NCI-H526 treated with DMSO at 0.1 percent for 48 hours (cell line): ENCODE results near the gene ABCC5.

Experiments
- DNase-seq: peaks from one replicate; lab custom pipeline; 2025; lab: John Stamatoyannopoulos, UW

Gene ABCC5

DNA sequence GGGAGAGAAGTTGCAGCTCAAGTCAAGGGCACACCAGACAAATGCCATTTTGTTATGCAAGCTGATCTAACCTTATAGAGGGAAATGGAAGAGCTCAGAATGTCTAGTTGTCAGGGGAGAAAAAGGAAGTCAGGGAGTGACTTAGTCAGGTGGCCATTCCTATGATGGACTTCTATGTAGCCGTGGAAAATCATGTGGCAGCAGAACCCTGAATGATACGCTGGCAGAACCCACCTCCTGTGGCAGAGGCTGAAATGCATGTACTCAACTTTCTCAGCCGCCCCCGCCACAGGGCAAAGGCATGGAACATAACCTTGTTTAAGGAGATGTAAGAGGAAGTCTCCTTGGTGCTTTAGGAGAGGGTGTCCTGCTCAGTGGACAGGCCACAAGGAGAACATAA lies 95.3 kb downstream of the ABCC5 start:
- no peak for DNase-seq

DNA sequence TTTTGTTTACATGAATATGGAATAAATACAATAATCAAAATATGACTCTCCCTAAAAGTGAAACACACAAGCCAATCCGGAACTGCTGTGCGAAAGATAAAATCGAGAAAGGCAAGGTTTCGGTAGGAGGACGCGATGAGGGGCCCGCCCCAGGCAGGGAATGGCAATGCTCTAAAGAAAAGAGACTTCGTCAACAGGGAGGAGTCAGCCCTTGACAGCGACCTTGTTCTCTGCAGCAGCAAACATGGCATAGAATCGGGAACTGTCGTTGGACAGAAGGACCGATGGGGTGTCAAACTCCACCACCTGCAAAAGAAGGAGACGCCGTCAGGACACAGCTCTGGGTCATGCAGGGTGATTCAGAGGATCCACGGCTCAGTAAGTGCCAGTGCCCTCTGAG lies 96.6 kb downstream of the ABCC5 start:
- no peak for DNase-seq

DNA sequence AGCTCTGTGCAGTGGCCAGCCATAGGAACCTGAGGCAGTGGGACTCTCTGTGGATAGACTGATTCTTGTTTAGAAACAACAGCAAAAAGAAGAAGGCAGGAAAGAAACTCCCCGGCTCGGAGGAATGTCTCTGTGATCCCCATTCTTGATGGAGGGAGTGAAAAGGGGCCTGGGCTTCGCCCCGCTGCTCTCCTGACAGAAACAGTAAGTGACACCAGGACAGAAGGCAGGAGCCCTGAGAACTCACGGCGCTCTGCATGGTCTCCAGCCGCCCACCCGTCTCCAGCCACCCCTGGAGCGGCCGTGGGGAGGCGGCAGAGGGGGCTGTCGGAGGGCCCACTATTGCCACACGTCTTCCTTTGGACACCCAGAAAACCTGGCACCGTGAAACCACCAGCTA lies 97.3 kb downstream of the ABCC5 start:
- no peak for DNase-seq

DNA sequence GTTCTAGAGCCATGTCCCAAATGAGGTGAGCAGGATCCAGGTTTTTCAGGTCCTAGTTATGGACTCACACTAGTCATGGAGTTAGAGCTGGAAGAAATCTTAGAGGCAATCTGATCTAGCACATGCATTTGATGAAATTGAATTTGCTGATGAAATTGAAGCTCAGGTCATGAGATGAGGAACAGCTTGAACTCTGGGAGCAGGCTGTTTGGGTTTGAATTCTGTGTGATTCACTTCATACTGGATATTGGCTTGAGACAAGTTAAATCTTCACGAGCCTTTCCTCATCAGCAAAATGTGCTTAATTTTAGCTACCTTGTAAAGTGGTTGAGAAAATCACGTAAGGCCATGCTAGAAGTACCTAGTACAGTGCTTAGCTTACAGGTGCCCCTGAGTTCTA lies 99.5 kb downstream of the ABCC5 start:
- DNase-seq: no peak

DNA sequence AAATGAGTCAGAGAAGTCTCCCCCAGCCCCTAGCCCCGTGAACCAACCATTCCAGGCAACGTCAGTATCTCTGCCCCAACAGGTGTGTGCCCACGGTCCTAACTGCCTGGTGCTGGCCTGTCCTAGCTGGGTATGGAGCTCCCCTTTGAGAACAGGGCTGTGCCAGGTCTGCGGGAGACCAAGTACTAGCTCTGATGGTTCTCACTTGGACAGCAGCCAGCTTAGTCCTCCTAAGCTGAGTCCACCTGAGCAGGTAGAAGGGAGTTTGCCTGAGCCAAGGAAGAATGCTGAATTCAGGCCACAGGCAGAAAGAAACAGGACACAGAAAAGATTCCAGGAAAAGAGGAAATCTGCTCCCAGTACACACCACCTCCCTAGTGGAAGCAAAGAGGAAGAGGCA lies 99.9 kb downstream of the ABCC5 start:
- no peak for DNase-seq

DNA sequence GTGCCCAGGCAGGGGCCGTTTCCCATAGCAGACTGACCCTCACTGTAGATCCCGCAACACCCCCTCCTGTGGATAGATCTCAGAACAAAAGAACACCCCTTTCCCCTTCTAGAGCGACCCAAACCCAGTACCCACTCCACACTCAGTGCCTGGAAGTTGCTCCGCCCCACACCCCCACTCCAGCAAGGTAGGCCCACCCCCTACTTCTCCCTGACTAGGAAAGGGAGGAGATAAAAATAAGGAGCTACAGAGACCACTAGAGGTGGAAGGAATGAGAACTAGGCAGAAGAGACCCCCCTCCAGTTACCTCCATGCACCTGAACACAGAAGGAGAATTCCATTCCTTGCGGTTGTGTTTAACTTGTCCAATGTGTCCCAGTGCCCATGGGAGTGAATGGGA lies 102.8 kb downstream of the ABCC5 start:
- no peak for DNase-seq

DNA sequence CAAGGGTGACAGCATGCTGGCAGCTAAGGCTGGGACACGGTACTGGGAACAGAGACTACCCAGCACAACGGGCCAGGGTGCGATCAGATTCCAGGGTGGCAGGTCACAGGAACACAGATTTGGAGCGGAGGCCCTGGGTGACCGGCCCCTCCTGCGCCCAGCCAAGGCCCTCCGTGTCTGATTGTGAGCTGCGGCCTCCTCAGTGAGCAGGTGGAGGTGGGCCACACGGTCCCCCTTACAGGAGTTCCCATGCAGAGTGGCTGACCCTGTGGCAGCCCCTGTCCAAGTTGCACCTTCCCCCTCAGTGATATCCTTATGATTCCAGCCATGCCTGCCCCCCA lies 104.1 kb downstream of the ABCC5 start:
- no peak for DNase-seq

DNA sequence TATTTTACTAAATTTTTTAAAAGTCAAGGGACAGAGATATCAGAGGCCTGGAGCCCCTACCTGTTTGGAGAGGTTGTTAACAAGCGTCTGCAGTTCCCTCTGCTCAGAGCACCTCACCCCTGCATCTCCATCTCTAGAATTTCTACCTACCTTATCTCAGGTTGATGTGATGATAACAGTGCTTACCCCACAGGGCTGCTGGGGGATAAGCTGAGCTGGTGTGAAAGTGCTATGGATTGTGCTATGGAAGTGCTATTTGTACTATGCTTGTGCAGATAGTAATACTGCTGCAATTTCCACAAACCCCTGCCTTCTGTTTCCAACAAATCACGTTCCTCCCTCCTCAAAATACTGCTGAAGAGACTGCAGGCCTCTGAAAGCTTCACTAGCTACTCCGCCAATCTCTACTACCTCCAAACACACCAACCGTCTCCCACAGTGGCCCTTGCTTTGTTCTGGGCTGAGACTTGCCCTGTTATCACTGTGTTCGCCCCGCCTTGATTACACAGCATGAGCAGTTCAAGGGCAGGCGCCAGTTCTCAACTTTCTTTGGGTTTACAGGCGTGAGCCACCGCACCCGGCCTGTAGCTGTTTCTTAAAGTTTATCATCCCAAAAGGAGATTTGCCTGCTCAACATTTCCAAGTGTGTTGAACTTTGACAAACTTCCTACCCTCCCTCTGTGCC lies 104.6 kb downstream of the ABCC5 start:
- no peak for DNase-seq

DNA sequence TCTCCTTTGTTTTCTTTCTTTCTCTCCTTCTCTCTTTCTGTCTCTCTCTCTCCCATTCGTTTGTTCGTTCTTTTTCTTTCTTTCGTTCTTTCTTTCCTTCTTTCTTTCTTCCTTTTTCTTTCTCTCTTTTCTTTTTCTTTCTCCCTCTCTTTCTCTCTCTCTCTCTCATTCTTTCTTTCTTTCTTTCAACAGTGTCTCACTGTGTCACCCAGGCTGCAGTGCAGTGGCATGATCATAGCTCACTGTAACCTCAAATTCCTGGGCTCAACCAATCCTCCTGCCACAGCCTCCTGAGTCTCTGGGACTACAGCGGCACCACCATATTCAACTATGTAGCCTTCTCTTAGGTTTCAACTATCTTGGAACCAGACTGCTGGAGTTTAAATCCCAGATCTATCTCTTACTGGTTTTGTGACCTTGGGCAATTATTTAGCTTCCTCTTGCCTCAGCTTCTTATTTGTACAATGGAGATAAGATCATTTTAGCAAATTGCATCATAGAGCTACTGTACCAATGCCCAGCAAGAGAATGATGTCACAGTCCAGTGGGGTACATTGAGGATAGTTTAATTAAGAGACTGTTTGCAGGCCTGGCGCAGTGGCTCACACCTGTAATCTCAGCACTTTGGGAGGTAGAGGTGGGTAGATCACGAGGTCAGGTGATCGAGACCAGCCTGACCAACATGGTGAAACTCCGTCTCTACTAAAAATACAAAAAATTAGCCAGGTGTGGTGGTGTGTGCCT lies 105.7 kb downstream of the ABCC5 start:
- DNase-seq: no peak

DNA sequence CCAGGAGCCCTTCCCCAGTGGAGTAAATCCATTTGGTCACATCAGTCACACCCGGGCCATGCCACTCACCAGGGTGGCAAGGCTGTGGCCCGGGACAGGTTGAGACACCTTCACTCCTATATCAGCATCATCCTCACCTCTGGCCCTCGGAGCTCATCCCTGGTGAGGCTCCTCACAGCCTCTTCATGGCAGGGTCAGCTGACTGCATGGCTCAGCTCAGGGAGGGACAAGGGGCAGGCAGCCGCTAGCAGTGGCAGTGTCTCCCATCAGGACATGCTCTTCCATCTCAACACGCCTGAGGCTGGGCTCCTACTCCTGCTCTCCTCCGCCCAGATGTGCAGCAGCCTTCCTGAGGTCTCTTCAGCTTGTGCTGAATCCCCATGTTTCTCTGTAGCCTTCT lies 106.6 kb downstream of the ABCC5 start:
- no peak for DNase-seq

DNA sequence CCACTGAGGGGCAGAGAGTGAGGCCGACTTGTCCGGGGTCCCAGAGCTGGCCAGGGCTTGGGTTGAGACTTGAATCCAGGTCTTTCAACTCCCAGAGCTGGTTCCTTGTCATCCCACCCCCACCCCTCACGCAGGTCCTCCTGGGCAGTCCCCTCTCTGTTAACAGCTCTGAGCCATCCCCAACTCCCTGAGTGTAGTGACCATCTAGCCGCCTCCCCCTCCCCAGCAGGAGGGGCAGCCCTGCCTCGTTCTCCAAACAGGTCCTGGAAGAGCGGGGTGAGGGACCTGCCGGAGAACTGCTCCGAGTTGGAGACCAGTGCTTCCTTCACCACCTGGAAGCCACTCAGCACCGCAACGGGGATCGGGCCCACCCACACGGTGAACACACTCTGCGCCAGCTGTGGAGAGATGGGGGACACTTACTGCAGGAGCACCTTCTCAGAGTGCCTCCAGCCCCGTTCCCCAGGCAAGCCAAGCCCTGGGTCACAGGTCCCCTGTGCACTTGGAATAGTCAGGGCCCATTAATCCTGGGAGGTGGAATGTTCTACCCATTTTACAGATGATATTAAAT lies 108.6 kb downstream of the ABCC5 start:
- no peak for DNase-seq

DNA sequence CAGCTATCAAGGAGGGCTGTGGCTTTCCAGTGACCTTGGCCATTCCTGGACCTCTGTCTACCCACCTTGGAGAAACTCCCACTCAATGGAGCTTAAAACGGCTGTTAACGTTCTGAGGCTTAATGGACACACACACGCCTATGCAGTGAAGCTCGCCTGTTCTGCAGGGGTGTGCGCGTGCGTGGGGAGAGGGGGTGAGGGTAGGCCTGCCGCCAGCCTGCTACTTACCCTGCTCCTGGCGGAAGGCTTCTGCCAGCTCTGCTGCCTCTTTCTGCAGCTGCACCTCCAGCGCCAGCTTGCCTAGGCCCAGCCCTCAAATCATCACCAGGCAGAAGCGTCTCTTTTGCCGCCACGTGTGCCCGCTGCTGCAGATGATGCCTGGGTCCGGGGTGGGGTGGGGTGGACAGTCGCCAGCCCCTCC lies 109.8 kb downstream of the ABCC5 start:
- DNase-seq: no peak

DNA sequence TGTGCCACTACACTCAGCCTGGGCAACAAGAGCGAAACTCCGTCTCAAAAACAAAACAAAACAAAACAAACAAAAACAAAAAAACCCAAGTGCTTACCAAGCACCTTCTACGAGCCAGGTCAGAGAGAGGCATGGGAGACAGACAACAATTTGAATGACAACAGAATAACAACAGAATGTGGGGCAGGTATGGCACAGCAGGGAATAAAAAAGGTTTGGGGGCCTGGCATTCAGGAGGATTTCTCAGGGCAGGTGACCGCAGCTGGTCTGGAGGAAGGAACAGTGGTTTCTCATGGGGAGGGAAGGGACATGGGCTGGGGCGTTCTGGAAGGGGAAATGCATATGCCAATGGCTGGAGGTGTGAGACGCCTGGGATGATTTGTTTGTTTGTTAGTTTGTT lies 110.5 kb downstream of the ABCC5 start:
- no peak for DNase-seq

DNA sequence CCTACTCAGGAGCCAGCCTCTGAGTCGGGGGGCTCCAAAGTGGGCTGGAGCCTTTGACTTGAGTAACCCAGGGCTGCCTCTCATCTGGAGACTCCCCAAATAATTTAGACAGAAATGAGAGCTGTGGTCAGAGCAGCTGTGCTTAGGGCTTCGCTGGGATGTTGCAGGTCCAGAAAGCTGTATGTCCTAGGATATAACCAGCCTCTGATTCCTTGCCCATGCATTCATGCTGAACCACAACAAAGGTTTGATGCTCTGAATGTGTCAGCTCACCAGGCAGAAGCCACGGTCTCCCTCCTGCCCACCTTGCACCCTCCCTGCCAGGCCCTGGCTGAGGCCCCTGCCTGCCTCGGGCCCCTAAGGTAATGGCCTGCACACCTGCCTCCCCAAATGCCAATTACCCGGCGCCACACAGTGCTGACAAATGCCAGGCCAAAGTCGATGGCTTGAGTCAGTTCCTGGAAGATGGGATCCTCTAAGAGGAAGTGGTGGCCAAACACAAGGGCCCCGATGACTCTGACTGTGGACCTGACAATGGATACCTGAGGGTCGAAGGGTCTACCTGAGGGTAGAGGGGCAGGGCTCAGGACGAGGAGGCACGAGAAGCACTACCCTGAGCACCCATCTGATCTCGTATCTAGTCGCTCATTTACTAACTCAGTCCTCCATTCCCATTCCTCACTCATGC lies 111.3 kb downstream of the ABCC5 start:
- DNase-seq: no peak

DNA sequence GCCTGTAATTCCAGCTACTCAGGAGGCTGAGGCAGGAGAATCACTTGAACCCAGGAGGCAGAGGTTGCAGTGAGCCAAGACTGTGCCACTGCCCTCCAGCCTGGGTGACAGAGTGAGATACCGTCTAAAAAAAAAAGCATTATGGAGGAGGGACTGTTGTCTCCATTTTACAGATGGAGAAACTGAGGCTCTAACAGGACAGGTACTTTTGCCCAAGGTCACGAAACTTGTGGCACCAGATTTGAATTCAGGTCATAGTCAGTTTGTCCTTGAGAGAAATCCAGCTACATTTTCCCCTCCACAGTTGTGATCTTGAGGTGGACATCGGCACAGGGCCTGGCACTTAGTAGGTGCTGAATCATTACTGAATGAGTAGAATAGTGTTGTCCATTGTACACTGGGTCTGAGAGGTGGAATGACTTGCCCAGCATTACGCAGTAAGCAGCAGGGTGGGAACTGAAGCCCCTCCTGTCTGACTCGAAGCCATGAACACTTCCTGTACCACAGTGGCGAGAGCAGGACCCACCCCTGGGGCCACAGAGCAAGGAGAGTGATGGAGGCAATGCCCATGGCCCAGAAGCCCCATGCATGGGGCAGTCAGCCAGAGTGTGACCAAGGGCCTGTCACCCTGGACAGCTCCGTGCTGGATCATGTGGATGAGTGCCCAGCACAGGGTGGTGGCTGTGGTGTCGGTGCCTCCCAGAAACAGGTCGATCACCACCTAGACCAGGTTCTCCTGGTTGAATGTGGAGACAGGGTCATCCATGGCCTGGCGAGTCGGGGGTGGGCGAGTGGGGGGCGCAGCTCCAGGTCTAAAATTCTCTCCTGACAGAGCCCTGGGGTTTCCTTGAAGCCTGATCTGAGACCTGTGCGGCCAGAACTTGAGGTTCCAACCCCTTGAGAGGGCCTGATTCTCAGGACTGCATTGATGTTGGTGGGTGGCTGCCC lies 112.6 kb downstream of the ABCC5 start:
- no peak for DNase-seq

DNA sequence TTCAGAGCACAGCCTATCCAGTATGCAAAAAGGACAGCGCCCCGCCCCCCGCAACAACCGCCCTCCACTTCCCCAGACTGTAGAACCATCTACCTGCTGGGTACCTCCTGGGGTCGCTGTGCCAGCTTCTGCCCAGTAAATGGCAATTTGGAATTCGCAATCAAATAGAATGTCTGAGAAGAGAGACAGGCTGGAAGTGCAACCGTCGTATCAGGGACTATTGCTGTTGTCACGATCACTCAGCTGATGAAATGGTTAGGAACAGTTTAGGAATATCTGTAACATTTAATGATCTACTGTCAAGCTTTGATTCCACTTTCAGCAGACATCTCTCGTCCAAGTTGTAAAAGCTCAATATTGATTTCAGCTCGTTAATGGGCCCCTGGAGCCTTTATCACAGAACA lies 119.7 kb downstream of the ABCC5 start:
- peak; percentile 55 for DNase-seq

DNA sequence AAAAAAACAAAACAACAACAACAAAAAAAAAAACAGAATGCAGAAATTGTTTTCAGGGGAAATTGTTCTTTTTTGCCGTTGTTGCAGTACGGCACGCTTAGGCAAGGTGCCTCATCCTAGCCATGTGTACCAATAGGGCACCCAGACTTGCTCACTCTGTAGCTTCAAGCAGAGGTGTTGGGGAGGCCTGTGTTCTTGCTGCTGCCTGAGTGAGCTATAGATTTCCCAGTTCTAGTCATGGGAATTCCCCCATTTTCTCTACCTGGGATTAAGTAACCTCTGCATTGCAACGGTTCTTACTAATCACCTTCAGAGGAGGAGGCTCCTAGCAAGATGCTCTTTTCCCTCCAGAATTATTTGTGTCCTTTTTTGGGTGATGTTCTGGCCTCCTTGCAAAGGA lies 120.1 kb downstream of the ABCC5 start:
- no peak for DNase-seq

DNA sequence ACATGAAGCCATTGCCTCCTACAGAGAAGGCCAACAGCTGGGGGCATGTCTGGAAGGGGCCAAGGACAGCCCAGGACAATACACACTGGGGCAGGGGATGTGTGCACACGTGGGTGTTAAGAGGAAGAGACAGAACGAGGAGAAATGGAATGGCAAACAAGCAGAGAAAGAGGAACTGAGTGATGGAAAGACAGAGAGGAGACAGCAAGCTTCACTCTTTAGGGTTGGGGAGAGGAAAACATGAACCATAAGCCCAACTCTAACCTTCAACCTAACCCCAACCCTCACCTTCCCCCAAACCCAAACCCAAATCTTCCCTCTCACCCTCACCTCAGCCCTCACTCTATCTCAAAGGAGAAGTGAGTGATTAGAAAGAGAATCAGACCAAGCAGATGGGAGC lies 121.1 kb downstream of the ABCC5 start:
- no peak for DNase-seq

DNA sequence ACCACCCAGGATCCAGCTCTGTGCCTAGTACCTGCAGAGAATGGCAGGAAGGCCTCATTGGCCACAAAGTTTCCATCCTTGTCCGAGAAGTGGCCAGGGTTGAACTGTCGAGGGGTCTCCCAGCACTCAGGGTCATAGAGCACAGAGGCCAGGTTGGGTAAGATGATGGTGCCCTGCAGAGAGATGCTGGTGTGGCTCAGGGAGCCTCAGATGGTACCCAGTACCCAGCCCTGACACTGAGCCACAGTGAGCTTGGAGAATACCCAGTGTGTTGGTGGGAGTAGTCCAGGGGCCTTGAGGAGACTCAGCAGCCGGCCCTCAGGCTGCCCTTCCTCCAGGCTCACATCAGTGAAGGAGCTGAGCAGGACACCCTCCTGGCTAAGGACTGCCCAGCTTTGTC lies 121.5 kb downstream of the ABCC5 start:
- no peak for DNase-seq

DNA sequence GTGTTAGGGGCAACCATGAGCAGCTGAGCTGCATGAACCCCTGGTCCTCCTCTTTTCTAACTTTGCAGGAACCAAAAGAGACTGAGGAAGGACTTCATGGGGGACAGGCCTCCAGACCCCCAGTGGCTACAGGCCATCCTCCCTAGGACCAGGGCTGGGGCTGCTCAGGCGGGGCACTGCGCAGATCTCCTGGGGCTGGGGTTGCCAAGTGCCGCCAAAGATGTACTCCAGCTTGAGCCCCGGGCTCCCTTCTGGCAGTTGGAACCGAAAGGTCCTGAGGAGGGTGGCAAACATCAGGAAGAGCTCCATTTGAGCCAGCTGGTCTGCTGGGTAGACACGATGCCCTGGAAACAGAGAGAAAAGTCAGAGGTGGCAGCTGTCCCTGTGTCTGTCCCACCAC lies 121.9 kb downstream of the ABCC5 start:
- DNase-seq: no peak

DNA sequence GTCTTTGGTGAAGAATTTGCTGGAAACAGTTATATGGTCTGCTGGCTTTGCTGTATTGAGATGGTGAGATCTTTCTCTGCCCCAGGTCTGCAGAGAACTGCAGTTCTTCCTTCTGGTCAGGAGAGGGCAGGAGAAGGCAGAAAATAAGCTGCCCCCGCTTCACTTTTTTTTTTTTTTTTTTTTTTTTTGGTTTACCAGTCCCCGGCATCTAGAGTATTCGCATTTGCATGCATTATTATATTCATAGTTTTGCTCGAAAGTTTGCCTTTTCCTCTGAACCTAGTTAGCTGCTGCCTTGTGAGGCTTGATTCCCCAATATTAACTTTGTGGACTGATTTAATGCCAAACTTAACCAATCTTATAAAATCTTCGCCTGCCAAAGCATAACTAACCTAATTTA lies 122.4 kb downstream of the ABCC5 start:
- peak; percentile 57 for DNase-seq

DNA sequence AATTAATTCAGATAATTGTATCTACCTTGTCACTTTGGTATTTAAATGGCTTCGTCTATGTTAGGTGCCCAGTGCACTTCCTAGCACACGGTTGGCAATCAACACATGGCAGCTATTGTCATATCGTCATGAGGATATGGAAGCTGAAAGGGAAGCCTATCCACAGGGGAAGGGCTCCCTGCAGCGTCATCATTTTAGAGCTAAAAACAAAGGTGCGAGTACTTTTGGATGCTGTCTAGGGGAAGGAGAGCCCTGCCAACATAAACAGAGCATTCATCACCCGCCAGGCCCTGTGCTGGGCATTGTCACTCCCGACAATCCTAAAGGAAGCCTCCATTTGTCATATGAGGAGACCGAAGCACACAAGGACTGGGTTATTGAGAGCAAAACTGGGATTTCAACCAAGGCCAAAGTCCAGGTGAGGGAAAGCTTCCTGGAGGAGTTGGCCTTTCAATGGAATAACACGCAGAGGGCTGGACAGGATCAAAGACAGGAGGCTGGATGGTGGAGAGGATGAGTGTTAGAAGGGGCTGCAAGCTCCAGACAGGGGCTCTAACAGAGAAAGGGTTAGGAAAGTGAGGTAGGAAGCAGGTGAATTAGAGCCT lies 125.0 kb downstream of the ABCC5 start:
- no peak for DNase-seq
